ENCODE measurements around the gene MAD1L1.

GRCh38 chr7:2131800-2132199, 100.9 kb downstream of the MAD1L1 start:
- TF ChIP-seq CTCF (IDR thresholded peaks at IDR 0.05) (no peak), POLR2A (IDR thresholded peaks at IDR 0.05) (no peak)
